H1 (cell line): ENCODE data around the gene RIMKLA. TPM values are rescaled to one million over a fixed set of nuclear protein-coding genes. Genes with fewer than 3 reads are reported as not detected.

Experiments
- CTCF ChIA-PET: fragments of 300-600 bp; sonication (Branson Sonifier 250); formaldehyde crosslinking; loops from one replicate; lab custom pipeline; 2021; ENCODE audit not compliant: partially characterized antibody; lab: Charles Lee
- POLR2A ChIA-PET: fragments of 300-600 bp; sonication (Branson Sonifier 250); formaldehyde crosslinking; loops from one replicate; lab custom pipeline; 2021; ENCODE audit warnings: inconsistent platforms; ENCODE audit not compliant: partially characterized antibody; lab: Charles Lee
- DNase-seq, 2 experiments: peaks; one replicate each; pipeline versions ENCODE4 v3.0.0 to v3.0.0-alpha.2; 2010 to 2022; ENCODE audit warnings: low spot score in 2 of 2, low read depth in 1 of 2, mixed read lengths in 1 of 2
- FAIRE-seq: peaks from 2 replicates; lab custom pipeline; 2011; peaks lifted over from hg19 to GRCh38; lab: Jason Lieb, UNC
- H2AFZ ChIP-seq: 2 replicates; pipeline ENCODE4 v1.8.1; 2012; ENCODE audit warnings: low read length, inconsistent platforms
- H2AK5ac ChIP-seq: 2 replicates; pipeline ENCODE4 v1.6.1; 2013; ENCODE audit warnings: low read depth, low read length
- H2BK120ac ChIP-seq: replicated peaks from 2 replicates; pipeline ENCODE3; 2013; ENCODE audit warnings: low read depth, low read length, inconsistent platforms
- H2BK12ac ChIP-seq: 2 replicates; pipeline ENCODE4 v1.6.1; 2013; ENCODE audit warnings: low read depth, low read length
- H2BK15ac ChIP-seq: 2 replicates; pipeline ENCODE4 v1.6.1; 2013; ENCODE audit warnings: low read length
- H2BK20ac ChIP-seq: 2 replicates; pipeline ENCODE4 v1.6.1; 2013; ENCODE audit warnings: low read length
- H2BK5ac ChIP-seq: 2 replicates; pipeline ENCODE4 v1.6.1; 2013; ENCODE audit warnings: low read depth, low read length
- H3K14ac ChIP-seq: 2 replicates; pipeline ENCODE4 v1.6.1; 2013; ENCODE audit warnings: inconsistent platforms; ENCODE audit not compliant: insufficient read length
- H3K18ac ChIP-seq: 2 replicates; pipeline ENCODE4 v1.6.1; 2013; ENCODE audit warnings: low read length; ENCODE audit errors: extremely low read depth
- H3K23ac ChIP-seq: 2 replicates; pipeline ENCODE4 v1.6.1; 2013; ENCODE audit warnings: inconsistent platforms; ENCODE audit not compliant: insufficient read length
- H3K23me2 ChIP-seq: 2 replicates; pipeline ENCODE4 v1.6.1; 2013; ENCODE audit warnings: low read depth, low read length
- H3K27ac ChIP-seq: 2 replicates; pipeline ENCODE4 v1.6.1; 2011; ENCODE audit warnings: low read depth, low read length, inconsistent platforms
- H3K27me3 ChIP-seq, 4 experiments: replicated peaks in 1 of 4; 1 replicate in 1 of 4; 2 replicates in 3 of 4; pipeline versions ENCODE4 v1.6.1 to v1.8.1; 2011 to 2013; ENCODE audit warnings: low read length in 3 of 4, mild to moderate bottlenecking in 3 of 4, inconsistent platforms in 2 of 4, mixed read lengths in 2 of 4, moderate library complexity in 1 of 4; ENCODE audit not compliant: control insufficient read depth in 3 of 4, insufficient read depth in 3 of 4; ENCODE audit errors: extremely low read depth in 1 of 4
- H3K36me3 ChIP-seq, 4 experiments: 2 replicates each; pipeline versions ENCODE4 v1.6.1 to v1.8.1; 2011 to 2013; ENCODE audit warnings: mild to moderate bottlenecking in 4 of 4, low read length in 3 of 4, moderate library complexity in 2 of 4, control low read depth in 1 of 4, inconsistent platforms in 1 of 4; ENCODE audit not compliant: insufficient read depth in 4 of 4, control insufficient read depth in 2 of 4
- H3K4ac ChIP-seq: replicated peaks from 2 replicates; pipeline ENCODE3; 2013; ENCODE audit warnings: low read length, low read depth, mixed read lengths, inconsistent platforms; ENCODE audit not compliant: insufficient read length
- H3K4me1 ChIP-seq, 4 experiments: replicated peaks in 1 of 4; 1 replicate in 1 of 4; 2 replicates in 3 of 4; pipeline versions ENCODE4 v1.6.1 to v1.8.1; 2011 to 2013; ENCODE audit warnings: low read length in 3 of 4, inconsistent platforms in 2 of 4, mixed read lengths in 1 of 4; ENCODE audit not compliant: insufficient read depth in 4 of 4, control insufficient read depth in 3 of 4
- H3K4me2 ChIP-seq, 2 experiments: 2 replicates each; pipeline versions ENCODE4 v1.6.1 to v1.8.1; 2011 to 2013; ENCODE audit warnings: low read depth in 2 of 2, low read length in 2 of 2, control low read depth in 1 of 2, inconsistent platforms in 1 of 2, mild to moderate bottlenecking in 1 of 2; ENCODE audit not compliant: insufficient read depth in 1 of 2
- H3K4me3 ChIP-seq, 4 experiments: fragments of 200-600, 300-600 bp in 1 of 4; sonication (generic), shearing (Covaris generic), sonication (Bioruptor Twin) in 1 of 4; 2 replicates each; pipeline versions ENCODE4 v1.5.1 to v1.8.1; 2011 to 2016; ENCODE audit warnings: low read length in 4 of 4, low read depth in 3 of 4, control low read depth in 2 of 4, inconsistent platforms in 2 of 4, mild to moderate bottlenecking in 2 of 4, mixed read lengths in 1 of 4, moderate library complexity in 1 of 4; ENCODE audit not compliant: insufficient read depth in 2 of 4; ENCODE audit errors: extremely low read depth in 1 of 4
- H3K56ac ChIP-seq: replicated peaks from 2 replicates; pipeline ENCODE3; 2013; ENCODE audit warnings: low read depth, mild to moderate bottlenecking, mixed read lengths, low read length, inconsistent platforms; ENCODE audit not compliant: insufficient read length
- H3K79me1 ChIP-seq: 2 replicates; pipeline ENCODE4 v1.6.1; 2013; ENCODE audit warnings: low read depth, low read length, control low read depth
- H3K79me2 ChIP-seq, 2 experiments: 2 replicates each; pipeline versions ENCODE4 v1.6.1 to v1.8.1; 2012 to 2013; ENCODE audit warnings: low read length in 2 of 2, mild to moderate bottlenecking in 2 of 2, inconsistent platforms in 1 of 2; ENCODE audit not compliant: insufficient read depth in 2 of 2, control insufficient read depth in 1 of 2
- H3K9ac ChIP-seq, 4 experiments: replicated peaks in 1 of 4; 1 replicate in 1 of 4; 2 replicates in 3 of 4; pipeline versions ENCODE4 v1.6.1 to v1.8.1; 2011 to 2013; ENCODE audit warnings: low read depth in 3 of 4, low read length in 3 of 4, control low read depth in 2 of 4, mild to moderate bottlenecking in 2 of 4, moderate library complexity in 2 of 4, inconsistent platforms in 1 of 4; ENCODE audit errors: extremely low read depth in 1 of 4
- H3K9me3 ChIP-seq, 2 experiments: 2 replicates each; pipeline versions ENCODE4 v1.6.1 to v1.8.1; 2012 to 2013; ENCODE audit warnings: mild to moderate bottlenecking in 2 of 2, moderate library complexity in 2 of 2, control low read depth in 1 of 2, inconsistent platforms in 1 of 2, low read depth in 1 of 2, low read length in 1 of 2, mixed read lengths in 1 of 2; ENCODE audit not compliant: insufficient read depth in 2 of 2
- H4K20me1 ChIP-seq, 2 experiments: replicated peaks in 1 of 2; 2 replicates each; pipeline versions ENCODE3 to v1.8.1; 2011 to 2013; ENCODE audit warnings: inconsistent platforms in 2 of 2, low read length in 2 of 2, mild to moderate bottlenecking in 1 of 2; ENCODE audit not compliant: insufficient read depth in 2 of 2, control insufficient read depth in 1 of 2
- H4K5ac ChIP-seq: 2 replicates; pipeline ENCODE4 v1.6.1; 2013; ENCODE audit warnings: low read length, low read depth, mixed read lengths, inconsistent platforms; ENCODE audit not compliant: insufficient read length
- H4K8ac ChIP-seq: 2 replicates; pipeline ENCODE4 v1.8.0; 2013; ENCODE audit warnings: mild to moderate bottlenecking, moderate library complexity, low read length, inconsistent platforms; ENCODE audit not compliant: insufficient read depth; ENCODE audit errors: extremely low read depth
- H4K91ac ChIP-seq: replicated peaks from 2 replicates; pipeline ENCODE3; 2013; ENCODE audit warnings: low read length, mixed read lengths, inconsistent platforms; ENCODE audit not compliant: insufficient read length
- KDM1A ChIP-seq: fragments of 200-600, 300-600 bp; sonication (generic); IDR thresholded peaks from 2 replicates; pipeline ENCODE4 v1.7.1; 2016; ENCODE audit warnings: mild to moderate bottlenecking, low read length, borderline replicate concordance
- SIRT6 ChIP-seq: IDR thresholded peaks from one replicate; pipeline ENCODE4 v1.7.1; 2012; ENCODE audit warnings: low read length, inconsistent platforms
- WGBS, 2 experiments: shearing (Covaris generic) in 1 of 2; methylation state at CpG; one replicate each; pipeline versions ENCODE4 v1.1.6 to v1.1.7; 2013 to 2015; ENCODE audit warnings: low lambda C conversion rate in 2 of 2, mixed read lengths in 2 of 2, inconsistent platforms in 1 of 2, low coverage in 1 of 2, missing lambda C conversion rate in 1 of 2; ENCODE audit not compliant: insufficient replicate concordance in 2 of 2, insufficient coverage in 1 of 2, insufficient read length in 1 of 2; ENCODE audit errors: extremely low coverage in 1 of 2, missing lambda C conversion rate in 1 of 2; 5-methylcytosine and 5-hydroxymethylcytosine counted together
- polyA plus RNA-seq, 7 experiments: library from polyadenylated mRNA; depleted of rRNA in 3 of 7; stranded (reverse) in 5 of 7; unstranded in 2 of 7; fragments of >200 nt in 5 of 7; fragments of 200-250 nt in 2 of 7; gene quantifications; 1 replicate in 5 of 7; 2 replicates in 1 of 7; 4 replicates in 1 of 7; pipeline versions ENCODE4 v1.2.1 to v1.2.3, GENCODE V29; 2011 to 2013; ENCODE audit warnings: missing spikeins in 2 of 7, mixed read lengths in 2 of 7
- total RNA-seq: library from RNA; stranded (reverse); fragmentation: NEBNext Ultra II Directional; extraction: Animal tissue kit (Norgen Biotek cat#: 25700); gene quantifications from 2 replicates; pipeline ENCODE4 v1.2.1, GENCODE V29; 2021
- TF ChIP-seq, protein P1 (sequence below): IDR thresholded peaks from 2 replicates; pipeline ENCODE4 v1.6.1; 2012; ENCODE audit warnings: low read length, inconsistent platforms

RIMKLA gene
- total and polyA plus RNA-seq, 2 of the 8 experiments (the other 6 are each of a cell fraction or from before 2014, with no cell fraction given), result 3.2 to 5.8 TPM

DNA sequence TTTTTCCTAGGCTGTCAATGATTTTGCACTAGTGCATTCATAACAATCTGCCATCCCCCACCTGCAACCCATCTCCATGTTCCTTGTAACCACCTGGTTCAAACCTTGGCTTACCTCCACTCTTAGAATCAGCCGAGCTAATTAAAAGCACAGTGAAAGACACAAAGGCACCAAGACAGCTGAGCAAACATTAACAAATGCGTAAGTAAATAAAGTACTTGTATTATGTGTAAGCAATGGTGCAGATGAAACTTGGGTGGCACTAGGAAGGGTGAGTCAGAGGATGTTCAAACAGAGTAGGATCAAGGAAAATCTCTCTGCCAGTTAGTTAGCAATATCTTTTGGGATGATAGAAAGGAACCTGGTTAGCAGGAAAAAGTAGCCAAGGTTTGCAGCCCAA, 40.5 kb upstream of the RIMKLA start:
- ChIA-PET POLR2A (interaction anchor here (0.9 kb wide), 1 partner anchor 20 kb away, joined by 3 read pairs; no protein-coding TSS in a partner anchor), CTCF (interaction anchor here (0.5 to 1.8 kb wide), 5 partner anchors 9 to 1185 kb away, joined by 3 to 5 read pairs (median 3); no protein-coding TSS in a partner anchor)
- H2BK12ac ChIP-seq, result no peak overlapping the region
- TF ChIP-seq, protein P1, sequence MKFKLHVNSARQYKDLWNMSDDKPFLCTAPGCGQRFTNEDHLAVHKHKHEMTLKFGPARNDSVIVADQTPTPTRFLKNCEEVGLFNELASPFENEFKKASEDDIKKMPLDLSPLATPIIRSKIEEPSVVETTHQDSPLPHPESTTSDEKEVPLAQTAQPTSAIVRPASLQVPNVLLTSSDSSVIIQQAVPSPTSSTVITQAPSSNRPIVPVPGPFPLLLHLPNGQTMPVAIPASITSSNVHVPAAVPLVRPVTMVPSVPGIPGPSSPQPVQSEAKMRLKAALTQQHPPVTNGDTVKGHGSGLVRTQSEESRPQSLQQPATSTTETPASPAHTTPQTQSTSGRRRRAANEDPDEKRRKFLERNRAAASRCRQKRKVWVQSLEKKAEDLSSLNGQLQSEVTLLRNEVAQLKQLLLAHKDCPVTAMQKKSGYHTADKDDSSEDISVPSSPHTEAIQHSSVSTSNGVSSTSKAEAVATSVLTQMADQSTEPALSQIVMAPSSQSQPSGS, result no peak
- TF ChIP-seq SIRT6 (no peak), KDM1A (no peak)

More for the DNA sequence above, 40.5 kb upstream of the RIMKLA start:
- H3K9ac ChIP-seq, result no peak overlapping the region
- H2BK5ac ChIP-seq, result no peak overlapping the region
- no peak overlapping the region for H3K14ac ChIP-seq
- no peak overlapping the region for H2BK15ac ChIP-seq
- no peak overlapping the region for H4K8ac ChIP-seq
- H3K4me1 ChIP-seq, result peaks cover 2 to 10% (median 6%) of the 10 kb centered on the region in 4 experiments; a peak in 5 of 7 replicates
- no peaks in the 10 kb centered on the region for H3K79me2 ChIP-seq
- no peak overlapping the region for H2BK120ac ChIP-seq
- no peak overlapping the region for H2AK5ac ChIP-seq
- no peak for DNase-seq
- no peaks in the 10 kb centered on the region for H3K27me3 ChIP-seq
- no peak overlapping the region for H4K91ac ChIP-seq
- H3K56ac ChIP-seq, result no peak overlapping the region
- H3K9me3 ChIP-seq, result no peaks in the 10 kb centered on the region
- no peak overlapping the region for H3K27ac ChIP-seq
- H3K4me2 ChIP-seq, result peak overlapping the region; percentile 9 to 21; a peak in 2 of 4 replicates
- no peaks in the 10 kb centered on the region for H3K79me1 ChIP-seq
- no peak overlapping the region for H3K4ac ChIP-seq
- peaks cover 3% of the 10 kb centered on the region; the same call in 1 of the 2 replicates for H3K23me2 ChIP-seq
- H2BK20ac ChIP-seq, result no peak overlapping the region
- no peaks in the 10 kb centered on the region for H3K36me3 ChIP-seq
- no peaks in the 10 kb centered on the region for H4K20me1 ChIP-seq
- FAIRE-seq, result no peak
- no peak overlapping the region for H3K23ac ChIP-seq
- 77% methylated on average over 2 of the region's 2 CpGs; no CpG with 5 or more reads in 1 of the 2 experiments for WGBS, 2 experiments
- H3K18ac ChIP-seq, result no peak overlapping the region
- no peak overlapping the region for H2AFZ ChIP-seq
- no peak overlapping the region for H4K5ac ChIP-seq
- no peak overlapping the region; a peak in 1 of 8 replicates for H3K4me3 ChIP-seq
